ENCODE results near the gene STRN3. TPM values are rescaled to one million over a fixed set of nuclear protein-coding genes. Genes with fewer than 3 reads are reported as not detected.
"Not testable (repeated sequence)": the region's sequence is repeated elsewhere in the genome, so short reads cannot be mapped to it uniquely, and the experiment has no call there.

The STRN3 gene
- polyA plus RNA-seq, 2 donors: 7.4 to 9.5 TPM

GRCh38 chr14:30977752-30978151, 48.4 kb downstream of the STRN3 start:
- no peaks in the 10 kb centered on the region for H3K36me3 ChIP-seq (ENCODE audit: control insufficient read depth in 2 of 2, insufficient read depth in 2 of 2, low read length in 1 of 2)
- 83 to 89% methylated on average over 2 of the region's 2 CpGs for WGBS, 2 donors
- no peaks in the 10 kb centered on the region for H3K27me3 ChIP-seq (ENCODE audit: control insufficient read depth in 1 of 2, insufficient read depth in 2 of 2, low read length in 2 of 2)
- no peaks in the 10 kb centered on the region for H3K9me3 ChIP-seq (ENCODE audit: control insufficient read depth in 2 of 2, insufficient read depth in 1 of 2, low read depth in 1 of 2, low read length in 1 of 2)
- no peak overlapping the region for H3K27ac ChIP-seq (ENCODE audit: low read depth in 2 of 2, low read length in 1 of 2)
- H3K4me3 ChIP-seq (ENCODE audit: low read depth in 1 of 2, low read length in 2 of 2): no peak overlapping the region
- H3K4me1 ChIP-seq (ENCODE audit: control insufficient read depth in 2 of 2, insufficient read depth in 2 of 2, low read length in 1 of 2): no peaks in the 10 kb centered on the region

- Histone ChIP-seq H3K36me3 (ENCODE audit: control insufficient read depth in 2 of 2, insufficient read depth in 2 of 2, low read length in 1 of 2) (no peaks in the 10 kb centered on the region), H3K9me3 (ENCODE audit: control insufficient read depth in 2 of 2, insufficient read depth in 1 of 2, low read depth in 1 of 2, low read length in 1 of 2) (no peaks in the 10 kb centered on the region), H3K4me3 (ENCODE audit: low read depth in 1 of 2, low read length in 2 of 2) (no peak overlapping the region), H3K4me1 (ENCODE audit: control insufficient read depth in 2 of 2, insufficient read depth in 2 of 2, low read length in 1 of 2) (peaks cover 0 to 3% of the 10 kb centered on the region in 2 donors), H3K27ac (ENCODE audit: low read depth in 2 of 2, low read length in 1 of 2) (no peak overlapping the region), H3K27me3 (ENCODE audit: control insufficient read depth in 1 of 2, insufficient read depth in 2 of 2, low read length in 2 of 2) (no peaks in the 10 kb centered on the region)
- WGBS, 2 donors: 81 to 86% methylated on average over 4 of the region's 4 CpGs
Measured at GRCh38 chr14:30974628-30975027, 51.6 kb downstream of the STRN3 start.

GRCh38 chr14:30972882-30973582, 53.1 kb downstream of the STRN3 start:
- peaks cover 0 to 3% of the 10 kb centered on the region in 2 donors for H3K4me1 ChIP-seq (ENCODE audit: control insufficient read depth in 2 of 2, insufficient read depth in 2 of 2, low read length in 1 of 2)
- no peaks in the 10 kb centered on the region for H3K36me3 ChIP-seq (ENCODE audit: control insufficient read depth in 2 of 2, insufficient read depth in 2 of 2, low read length in 1 of 2)
- 76 to 82% methylated on average over 7 of the region's 7 CpGs for WGBS, 2 donors
- H3K4me3 ChIP-seq (ENCODE audit: low read depth in 1 of 2, low read length in 2 of 2): no peak overlapping the region
- H3K9me3 ChIP-seq (ENCODE audit: control insufficient read depth in 2 of 2, insufficient read depth in 1 of 2, low read depth in 1 of 2, low read length in 1 of 2): no peaks in the 10 kb centered on the region
- no peak overlapping the region for H3K27ac ChIP-seq (ENCODE audit: low read depth in 2 of 2, low read length in 1 of 2)
- no peaks in the 10 kb centered on the region for H3K27me3 ChIP-seq (ENCODE audit: control insufficient read depth in 1 of 2, insufficient read depth in 2 of 2, low read length in 2 of 2)

- H3K27ac ChIP-seq (ENCODE audit: low read depth in 2 of 2, low read length in 1 of 2); H3K36me3 ChIP-seq (ENCODE audit: control insufficient read depth in 2 of 2, insufficient read depth in 2 of 2, low read length in 1 of 2); H3K27me3 ChIP-seq (ENCODE audit: control insufficient read depth in 1 of 2, insufficient read depth in 2 of 2, low read length in 2 of 2); H3K9me3 ChIP-seq (ENCODE audit: control insufficient read depth in 2 of 2, insufficient read depth in 1 of 2, low read depth in 1 of 2, low read length in 1 of 2); H3K4me3 ChIP-seq (ENCODE audit: low read depth in 1 of 2, low read length in 2 of 2); H3K4me1 ChIP-seq (ENCODE audit: control insufficient read depth in 2 of 2, insufficient read depth in 2 of 2, low read length in 1 of 2): not testable (repeated sequence)
- 91 to 93% methylated on average over 11 of the region's 11 CpGs for WGBS, 2 donors
Measured at GRCh38 chr14:30972036-30972732, 54.0 kb downstream of the STRN3 start.

GRCh38 chr14:30971586-30971985, 54.6 kb downstream of the STRN3 start:
- H3K36me3 ChIP-seq (ENCODE audit: control insufficient read depth in 2 of 2, insufficient read depth in 2 of 2, low read length in 1 of 2): peaks cover 0 to 2% of the 10 kb centered on the region in 2 donors
- H3K27ac ChIP-seq (ENCODE audit: low read depth in 2 of 2, low read length in 1 of 2): no peak overlapping the region
- no peak overlapping the region for H3K4me3 ChIP-seq (ENCODE audit: low read depth in 1 of 2, low read length in 2 of 2)
- 89 to 95% methylated on average over 5 of the region's 5 CpGs for WGBS, 2 donors
- peaks cover 0 to 3% of the 10 kb centered on the region in 2 donors for H3K4me1 ChIP-seq (ENCODE audit: control insufficient read depth in 2 of 2, insufficient read depth in 2 of 2, low read length in 1 of 2)
- no peaks in the 10 kb centered on the region for H3K27me3 ChIP-seq (ENCODE audit: control insufficient read depth in 1 of 2, insufficient read depth in 2 of 2, low read length in 2 of 2)
- peaks cover 3% of the 10 kb centered on the region in 2 donors for H3K9me3 ChIP-seq (ENCODE audit: control insufficient read depth in 2 of 2, insufficient read depth in 1 of 2, low read depth in 1 of 2, low read length in 1 of 2)

GRCh38 chr14:30969796-30970195, 56.4 kb downstream of the STRN3 start:
- H3K9me3 ChIP-seq (ENCODE audit: control insufficient read depth in 2 of 2, insufficient read depth in 1 of 2, low read depth in 1 of 2, low read length in 1 of 2); H3K36me3 ChIP-seq (ENCODE audit: control insufficient read depth in 2 of 2, insufficient read depth in 2 of 2, low read length in 1 of 2); H3K27me3 ChIP-seq (ENCODE audit: control insufficient read depth in 1 of 2, insufficient read depth in 2 of 2, low read length in 2 of 2); H3K27ac ChIP-seq (ENCODE audit: low read depth in 2 of 2, low read length in 1 of 2); H3K4me3 ChIP-seq (ENCODE audit: low read depth in 1 of 2, low read length in 2 of 2); H3K4me1 ChIP-seq (ENCODE audit: control insufficient read depth in 2 of 2, insufficient read depth in 2 of 2, low read length in 1 of 2): not testable (repeated sequence)
- 70 to 76% methylated on average over 4 of the region's 4 CpGs for WGBS, 2 donors

GRCh38 chr14:30967364-30968098, 58.6 kb downstream of the STRN3 start:
- not testable (repeated sequence) for H3K36me3 ChIP-seq (ENCODE audit: control insufficient read depth in 2 of 2, insufficient read depth in 2 of 2, low read length in 1 of 2); H3K27ac ChIP-seq (ENCODE audit: low read depth in 2 of 2, low read length in 1 of 2); H3K9me3 ChIP-seq (ENCODE audit: control insufficient read depth in 2 of 2, insufficient read depth in 1 of 2, low read depth in 1 of 2, low read length in 1 of 2); H3K27me3 ChIP-seq (ENCODE audit: control insufficient read depth in 1 of 2, insufficient read depth in 2 of 2, low read length in 2 of 2); H3K4me3 ChIP-seq (ENCODE audit: low read depth in 1 of 2, low read length in 2 of 2); H3K4me1 ChIP-seq (ENCODE audit: control insufficient read depth in 2 of 2, insufficient read depth in 2 of 2, low read length in 1 of 2)
- WGBS, 2 donors: 92 to 94% methylated on average over 11 of the region's 11 CpGs

GRCh38 chr14:30966415-30967363, 59.5 kb downstream of the STRN3 start:
- Histone ChIP-seq H3K27ac (ENCODE audit: low read depth in 2 of 2, low read length in 1 of 2) (no peak overlapping the region), H3K4me1 (ENCODE audit: control insufficient read depth in 2 of 2, insufficient read depth in 2 of 2, low read length in 1 of 2) (no peaks in the 10 kb centered on the region), H3K27me3 (ENCODE audit: control insufficient read depth in 1 of 2, insufficient read depth in 2 of 2, low read length in 2 of 2) (no peaks in the 10 kb centered on the region), H3K9me3 (ENCODE audit: control insufficient read depth in 2 of 2, insufficient read depth in 1 of 2, low read depth in 1 of 2, low read length in 1 of 2) (peaks cover 7% of the 10 kb centered on the region in 2 donors), H3K36me3 (ENCODE audit: control insufficient read depth in 2 of 2, insufficient read depth in 2 of 2, low read length in 1 of 2) (peaks cover 0 to 5% of the 10 kb centered on the region in 2 donors), H3K4me3 (ENCODE audit: low read depth in 1 of 2, low read length in 2 of 2) (no peak overlapping the region)
- WGBS, 2 donors: 96% methylated on average over 15 of the region's 15 CpGs

- WGBS, 2 donors: 93 to 95% methylated on average over 8 of the region's 8 CpGs
- H3K9me3 ChIP-seq (ENCODE audit: control insufficient read depth in 2 of 2, insufficient read depth in 1 of 2, low read depth in 1 of 2, low read length in 1 of 2); H3K4me1 ChIP-seq (ENCODE audit: control insufficient read depth in 2 of 2, insufficient read depth in 2 of 2, low read length in 1 of 2); H3K27me3 ChIP-seq (ENCODE audit: control insufficient read depth in 1 of 2, insufficient read depth in 2 of 2, low read length in 2 of 2); H3K27ac ChIP-seq (ENCODE audit: low read depth in 2 of 2, low read length in 1 of 2); H3K36me3 ChIP-seq (ENCODE audit: control insufficient read depth in 2 of 2, insufficient read depth in 2 of 2, low read length in 1 of 2); H3K4me3 ChIP-seq (ENCODE audit: low read depth in 1 of 2, low read length in 2 of 2): not testable (repeated sequence)
Measured at GRCh38 chr14:30965861-30966260, 60.3 kb downstream of the STRN3 start.
